Tibial artery (tissue), 4 donors: ENCODE data around the gene CPTP.

ENCODE experiments used
- DNase-seq, 2 donors: peaks; one replicate each; pipeline ENCODE4 v3.0.0-alpha.2; 2019
- H3K27ac ChIP-seq, 2 donors: fragments of 200-600 bp; sonication (generic) in 1 of 2; 1 replicate in 1 of 2; 2 replicates in 1 of 2; pipeline ENCODE4 v1.5.1; 2018 to 2019; ENCODE audit warnings: mild to moderate bottlenecking in 1 of 2
- H3K27me3 ChIP-seq, 2 donors: fragments of 200-600 bp; sonication (generic) in 1 of 2; one replicate each; pipeline versions ENCODE4 v1.5.1 to v1.6.0; 2016 to 2019
- H3K36me3 ChIP-seq, 3 donors: fragments of 200-600 bp; sonication (generic) in 2 of 3; one replicate each; pipeline ENCODE4 v1.5.1; 2016 to 2019; ENCODE audit warnings: mild to moderate bottlenecking in 2 of 3
- H3K4me1 ChIP-seq, 4 donors: fragments of 200-600 bp; sonication (generic) in 2 of 4; 1 replicate in 3 of 4; 2 replicates in 1 of 4; pipeline ENCODE4 v1.5.1; 2016 to 2019
- H3K4me3 ChIP-seq, 2 donors: fragments of 200-600 bp; sonication (generic) in 1 of 2; 1 replicate in 1 of 2; 2 replicates in 1 of 2; pipeline ENCODE4 v1.5.1; 2018 to 2019; ENCODE audit warnings: mild to moderate bottlenecking in 2 of 2
- H3K9me3 ChIP-seq, 3 donors: fragments of 200-600 bp; sonication (generic) in 1 of 3; one replicate each; pipeline ENCODE4 v1.5.1; 2016 to 2019
- CTCF ChIP-seq, 2 experiments: fragments of 200-600 bp in 1 of 2; fragments of 450-650 bp in 1 of 2; IDR thresholded peaks; one replicate each; pipeline ENCODE4 v1.5.1; 2017 to 2019; ENCODE audit warnings: antibody characterized with exemption in 2 of 2, mild to moderate bottlenecking in 1 of 2, moderate library complexity in 1 of 2
- intact Hi-C: fragments of 100-400 bp; cut with DNase I; formaldehyde crosslinking; loops from one replicate; pipeline ENCODE4 v1.15.0; 2023; ENCODE audit warnings: low total_unique reads

Gene CPTP

DNA sequence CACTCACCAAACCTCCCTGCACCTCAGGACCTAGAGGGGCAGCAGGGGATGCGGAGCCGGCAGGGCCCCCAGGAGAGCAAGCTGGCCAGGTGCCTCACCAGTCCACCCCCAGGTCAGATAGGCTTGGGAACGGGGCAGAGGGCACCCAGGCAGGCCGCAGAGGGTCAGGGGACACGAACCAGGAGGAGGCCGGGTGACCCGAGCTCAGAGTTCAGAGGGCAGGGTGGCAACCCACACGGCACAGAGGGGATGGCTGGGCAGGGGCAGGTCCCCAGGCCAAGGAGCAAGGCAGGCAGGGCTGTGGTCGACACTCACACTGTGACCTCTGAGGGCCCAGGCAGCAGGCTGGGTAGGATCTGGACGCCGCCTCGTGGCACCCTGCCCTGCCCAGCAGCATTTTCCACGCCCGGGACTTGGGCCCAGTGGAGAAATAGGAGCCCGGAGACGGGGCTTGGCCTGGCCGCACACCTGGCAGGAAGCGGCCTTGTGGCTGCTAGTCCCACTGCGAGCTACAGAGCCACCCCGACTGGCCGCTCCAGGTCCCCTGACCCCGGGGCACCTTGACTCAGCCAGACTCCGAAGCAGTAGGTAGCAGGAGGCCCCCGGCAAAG lies 19.3 kb downstream of the CPTP start:
- Histone ChIP-seq H3K9me3 (no peaks in the 10 kb centered on the region), H3K4me1 (peaks cover 0 to 50% (median 34%) of the 10 kb centered on the region in 4 donors), H3K27me3 (no peaks in the 10 kb centered on the region), H3K27ac (no peak overlapping the region), H3K36me3 (peaks cover 4 to 33% (median 27%) of the 10 kb centered on the region in 3 donors), H3K4me3 (no peak overlapping the region)
- intact Hi-C loops, result no loop called here
- no peak for TF ChIP-seq CTCF (IDR thresholded peaks at IDR 0.05)
- DNase-seq, result no peak

- DNase-seq, result no peak
- Histone ChIP-seq H3K36me3 (peaks cover 0 to 24% (median 18%) of the 10 kb centered on the region in 3 donors), H3K27ac (no peak overlapping the region), H3K4me3 (no peak overlapping the region), H3K27me3 (no peaks in the 10 kb centered on the region), H3K4me1 (peaks cover 0 to 50% (median 34%) of the 10 kb centered on the region in 4 donors), H3K9me3 (no peaks in the 10 kb centered on the region)
- intact Hi-C loops, result no loop called here
- no peak for TF ChIP-seq CTCF (IDR thresholded peaks at IDR 0.05)
Measured at GRCh38 chr1:1344655-1345361, 20.2 kb downstream of the CPTP start.

- Histone ChIP-seq H3K36me3 (peaks cover 0 to 19% (median 12%) of the 10 kb centered on the region in 3 donors), H3K4me1 (peaks cover 0 to 50% (median 34%) of the 10 kb centered on the region in 4 donors), H3K27ac (no peak overlapping the region), H3K4me3 (no peak overlapping the region), H3K9me3 (no peaks in the 10 kb centered on the region), H3K27me3 (no peaks in the 10 kb centered on the region)
- intact Hi-C loops, result no loop called here
- no peak for TF ChIP-seq CTCF (IDR thresholded peaks at IDR 0.05)
- no peak for DNase-seq
Measured at GRCh38 chr1:1345384-1345783, 20.8 kb downstream of the CPTP start.

GRCh38 chr1:1345860-1346500 lies 21.4 kb downstream of the CPTP start:
- TF ChIP-seq CTCF (IDR thresholded peaks at IDR 0.05), result no peak
- intact Hi-C loops, result no loop called here
- no peaks in the 10 kb centered on the region for H3K27me3 ChIP-seq
- H3K4me1 ChIP-seq, result peaks cover 0 to 50% (median 34%) of the 10 kb centered on the region in 4 donors
- no peak overlapping the region for H3K4me3 ChIP-seq
- H3K9me3 ChIP-seq, result no peaks in the 10 kb centered on the region
- DNase-seq, result no peak
- H3K36me3 ChIP-seq, result peaks cover 0 to 13% (median 8%) of the 10 kb centered on the region in 3 donors
- no peak overlapping the region for H3K27ac ChIP-seq

GRCh38 chr1:1346501-1346890 lies 21.9 kb downstream of the CPTP start:
- H3K4me1 ChIP-seq, result peaks cover 0 to 53% (median 38%) of the 10 kb centered on the region in 4 donors
- TF ChIP-seq CTCF (IDR thresholded peaks at IDR 0.05), result no peak
- H3K27me3 ChIP-seq, result no peaks in the 10 kb centered on the region
- intact Hi-C loops, result no loop called here
- DNase-seq, result no peak
- H3K36me3 ChIP-seq, result peaks cover 0 to 7% (median 4%) of the 10 kb centered on the region in 3 donors
- no peak overlapping the region for H3K27ac ChIP-seq
- H3K4me3 ChIP-seq, result no peak overlapping the region
- no peaks in the 10 kb centered on the region for H3K9me3 ChIP-seq
